OCI-LY7 (cell line): ENCODE measurements around the gene WDR5. TPM values are rescaled to one million over a fixed set of nuclear protein-coding genes. Genes with fewer than 3 reads are reported as not detected.

Source experiments
- BruUV-seq: library from RNA; stranded (reverse); fragments of 400-500 nt; replicated peaks from 2 replicates; lab custom pipeline; 2021; lab: Mats Ljungman, UMichigan
- CTCF ChIA-PET: fragments of 300-600 bp; sonication (Branson Sonifier 250); formaldehyde crosslinking; loops from one replicate; lab custom pipeline; 2022; ENCODE audit warnings: antibody characterized with exemption; ENCODE audit not compliant: unreplicated experiment; lab: Charles Lee
- POLR2A ChIA-PET: fragments of 300-600 bp; sonication (Branson Sonifier 250); formaldehyde crosslinking; loops from one replicate; lab custom pipeline; 2022; ENCODE audit warnings: antibody characterized with exemption; lab: Charles Lee
- DNase-seq: peaks from one replicate; pipeline ENCODE4 v3.0.0-alpha.2; 2015; ENCODE audit warnings: low spot score
- H2AFZ ChIP-seq: fragments of 200-600 bp; sonication (generic), shearing (Covaris generic); 2 replicates; pipeline ENCODE4 v1.6.1; 2014; ENCODE audit warnings: mild to moderate bottlenecking, antibody characterized with exemption, low read length, moderate library complexity
- H3K27ac ChIP-seq: fragments of 200-600 bp; sonication (generic); 2 replicates; pipeline ENCODE4 v1.5.1; 2014; ENCODE audit warnings: mixed run types, low read depth, mild to moderate bottlenecking, moderate library complexity, low read length, inconsistent platforms; ENCODE audit not compliant: poor library complexity, severe bottlenecking
- H3K36me3 ChIP-seq: fragments of 200-600 bp; sonication (generic); 2 replicates; pipeline ENCODE4 v1.6.1; 2014; ENCODE audit warnings: mild to moderate bottlenecking, antibody characterized with exemption, low read length, moderate library complexity, mixed read lengths; ENCODE audit not compliant: insufficient read depth
- H3K4me1 ChIP-seq: fragments of 200-600 bp; sonication (generic); 2 replicates; pipeline ENCODE4 v1.5.1; 2014; ENCODE audit warnings: mild to moderate bottlenecking, low read length; ENCODE audit not compliant: insufficient read depth, poor library complexity, severe bottlenecking
- H3K4me2 ChIP-seq: fragments of 200-600 bp; sonication (generic); 2 replicates; pipeline ENCODE4 v1.6.1; 2014; ENCODE audit warnings: mild to moderate bottlenecking, low read length
- H3K4me3 ChIP-seq: fragments of 200-600 bp; sonication (generic); 2 replicates; pipeline ENCODE4 v1.5.1; 2014; ENCODE audit warnings: mild to moderate bottlenecking, low read depth, low read length; ENCODE audit not compliant: poor library complexity, severe bottlenecking
- H3K79me2 ChIP-seq: fragments of 200-600 bp; sonication (generic); 2 replicates; pipeline ENCODE4 v1.6.1; 2016; ENCODE audit warnings: low read depth, mild to moderate bottlenecking, low read length, moderate library complexity, mixed read lengths; ENCODE audit not compliant: insufficient read depth
- H3K9me2 ChIP-seq: fragments of 200-600 bp; sonication (generic); 2 replicates; pipeline ENCODE4 v1.6.1; 2016; ENCODE audit warnings: mild to moderate bottlenecking, low read length, mixed read lengths; ENCODE audit not compliant: insufficient read depth
- H3K9me3 ChIP-seq: fragments of 200-600 bp; sonication (generic); 2 replicates; pipeline ENCODE4 v1.6.1; 2014; ENCODE audit warnings: mild to moderate bottlenecking, mixed run types, low read length, mixed read lengths
- H4K20me1 ChIP-seq: fragments of 200-600 bp; sonication (generic); 2 replicates; pipeline ENCODE4 v1.6.1; 2014; ENCODE audit warnings: mild to moderate bottlenecking, antibody characterized with exemption, low read length, moderate library complexity, mixed read lengths; ENCODE audit not compliant: insufficient read depth
- CTCF ChIP-seq: fragments of 200-600 bp; sonication (generic); conservative IDR thresholded peaks from 2 replicates; pipeline ENCODE4 v1.5.1; 2014; ENCODE audit warnings: mild to moderate bottlenecking, antibody characterized with exemption, low read length, moderate library complexity, mixed read lengths
- EZH2phosphoT487 ChIP-seq: fragments of 200-600 bp; sonication (generic); IDR thresholded peaks from 2 replicates; pipeline ENCODE4 v1.6.1; 2018; ENCODE audit warnings: low read depth, borderline replicate concordance, mild to moderate bottlenecking, mixed run types, antibody characterized with exemption, low read length, moderate library complexity, mixed read lengths
- intact Hi-C: fragments of 100-400 bp; cut with micrococcal nuclease; formaldehyde crosslinking; loops from one replicate; pipeline ENCODE4 v1.10.0; 2022; ENCODE audit not compliant: unreplicated experiment
- total RNA-seq, 2 experiments: library from RNA; depleted of rRNA in 1 of 2; stranded (reverse); fragments of >200 nt in 1 of 2; shearing (Covaris generic) in 1 of 2; gene quantifications; 2 replicates each; pipeline ENCODE4 v1.2.3, GENCODE V29; 2014 to 2022

Gene WDR5
- total RNA-seq, 2 experiments from 2014 or later: 32.5 to 44.6 TPM

GRCh38 chr9:134152022-134152448 lies 16.2 kb downstream of the WDR5 start:
- H3K9me3 ChIP-seq: no peaks in the 10 kb centered on the region
- TF ChIP-seq EZH2phosphoT487: no peak
- no peak for TF ChIP-seq CTCF
- intact Hi-C loops: no loop called here
- H3K4me1 ChIP-seq: no peaks in the 10 kb centered on the region
- H3K9me2 ChIP-seq: no peaks in the 10 kb centered on the region
- no peak overlapping the region for H2AFZ ChIP-seq
- POLR2A ChIA-PET: no interaction called here
- H3K79me2 ChIP-seq: no peaks in the 10 kb centered on the region
- H4K20me1 ChIP-seq: no peaks in the 10 kb centered on the region
- H3K4me2 ChIP-seq: no peak overlapping the region
- H3K27ac ChIP-seq: no peak overlapping the region
- DNase-seq: no peak
- H3K4me3 ChIP-seq: no peak overlapping the region
- H3K36me3 ChIP-seq: peaks cover 97% of the 10 kb centered on the region
- CTCF ChIA-PET: no interaction called here
- BruUV-seq: no TSS peak

GRCh38 chr9:134152488-134152887 lies 16.6 kb downstream of the WDR5 start:
- intact Hi-C loops: no loop called here
- Histone ChIP-seq H3K4me2 (no peak overlapping the region), H3K4me3 (no peak overlapping the region), H3K36me3 (peaks cover 97% of the 10 kb centered on the region), H3K4me1 (no peaks in the 10 kb centered on the region), H3K9me3 (no peaks in the 10 kb centered on the region), H4K20me1 (no peaks in the 10 kb centered on the region), H3K27ac (no peak overlapping the region), H2AFZ (no peak overlapping the region), H3K79me2 (no peaks in the 10 kb centered on the region), H3K9me2 (no peaks in the 10 kb centered on the region)
- POLR2A ChIA-PET: no interaction called here
- CTCF ChIA-PET: no interaction called here
- BruUV-seq: no TSS peak
- DNase-seq: no peak
- TF ChIP-seq EZH2phosphoT487: no peak
- no peak for TF ChIP-seq CTCF

GRCh38 chr9:134153450-134153849 lies 17.6 kb downstream of the WDR5 start:
- Histone ChIP-seq H2AFZ (no peak overlapping the region), H3K36me3 (peaks cover 100% of the 10 kb centered on the region)

More at GRCh38 chr9:134153450-134153849, 17.6 kb downstream of the WDR5 start:
- intact Hi-C loops: no loop called here
- Histone ChIP-seq H3K79me2 (no peaks in the 10 kb centered on the region), H3K4me2 (no peak overlapping the region), H3K4me1 (no peaks in the 10 kb centered on the region), H4K20me1 (no peaks in the 10 kb centered on the region), H3K9me2 (no peaks in the 10 kb centered on the region), H3K9me3 (no peaks in the 10 kb centered on the region), H3K4me3 (no peak overlapping the region), H3K27ac (no peak overlapping the region)
- no peak for DNase-seq
- TF ChIP-seq CTCF: no peak
- TF ChIP-seq EZH2phosphoT487: no peak
- CTCF ChIA-PET: no interaction called here
- BruUV-seq: no TSS peak
- POLR2A ChIA-PET: no interaction called here
